K562 treated with DMSO at 1 percent for 12 hours (cell line): ENCODE measurements around the gene SUMF2. TPM values are rescaled to one million over a fixed set of nuclear protein-coding genes. Genes with fewer than 3 reads are reported as not detected.

Experiments used
- total RNA-seq: library from RNA; unstranded; fragments of 300-600 nt; gene quantifications from 2 replicates; pipeline ENCODE4 v1.2.3, GENCODE V29; 2022; ENCODE audit not compliant: insufficient read depth

SUMF2 gene
- total RNA-seq, result 49.0 and 69.1 TPM in 2 replicates

DNA sequence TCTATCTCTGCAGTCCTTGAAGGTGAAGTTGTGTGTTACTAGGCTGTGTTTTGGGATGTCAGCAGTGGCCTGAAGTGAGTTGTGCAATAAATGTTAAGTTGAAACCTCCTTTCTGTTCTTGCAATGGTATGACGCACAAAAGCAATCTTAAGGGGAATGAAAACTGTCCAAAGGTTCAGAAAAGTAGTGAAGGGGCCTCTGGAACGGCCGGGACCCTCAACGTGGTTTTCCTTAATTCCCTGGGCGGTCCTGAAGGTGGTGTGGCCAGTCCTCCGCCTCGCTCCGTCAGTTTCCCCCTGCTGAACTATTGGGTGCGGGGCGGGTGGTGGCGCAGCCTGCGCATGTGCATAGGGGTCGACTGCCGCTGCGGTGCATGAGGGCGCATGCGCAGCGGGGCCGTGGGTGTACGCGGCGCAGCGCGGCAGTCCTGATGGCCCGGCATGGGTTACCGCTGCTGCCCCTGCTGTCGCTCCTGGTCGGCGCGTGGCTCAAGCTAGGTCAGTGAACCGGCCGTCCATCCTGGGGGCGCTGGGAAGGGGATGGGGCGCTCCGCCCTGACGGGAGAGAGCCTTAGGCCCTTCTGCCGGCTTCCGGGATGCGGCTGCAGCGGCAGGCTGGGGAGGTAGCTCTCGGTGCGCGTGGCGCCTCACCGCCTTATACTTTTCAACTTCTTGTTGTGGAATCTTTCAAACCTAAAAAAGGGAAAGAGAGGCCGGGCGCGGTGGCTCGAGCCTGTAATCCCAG is at the start of gene SUMF2:
SUMF2 (plus strand) TSS at position 405 of the 744 bp plus-strand sequence; CDS start at position 431, 26 bp downstream.

DNA sequence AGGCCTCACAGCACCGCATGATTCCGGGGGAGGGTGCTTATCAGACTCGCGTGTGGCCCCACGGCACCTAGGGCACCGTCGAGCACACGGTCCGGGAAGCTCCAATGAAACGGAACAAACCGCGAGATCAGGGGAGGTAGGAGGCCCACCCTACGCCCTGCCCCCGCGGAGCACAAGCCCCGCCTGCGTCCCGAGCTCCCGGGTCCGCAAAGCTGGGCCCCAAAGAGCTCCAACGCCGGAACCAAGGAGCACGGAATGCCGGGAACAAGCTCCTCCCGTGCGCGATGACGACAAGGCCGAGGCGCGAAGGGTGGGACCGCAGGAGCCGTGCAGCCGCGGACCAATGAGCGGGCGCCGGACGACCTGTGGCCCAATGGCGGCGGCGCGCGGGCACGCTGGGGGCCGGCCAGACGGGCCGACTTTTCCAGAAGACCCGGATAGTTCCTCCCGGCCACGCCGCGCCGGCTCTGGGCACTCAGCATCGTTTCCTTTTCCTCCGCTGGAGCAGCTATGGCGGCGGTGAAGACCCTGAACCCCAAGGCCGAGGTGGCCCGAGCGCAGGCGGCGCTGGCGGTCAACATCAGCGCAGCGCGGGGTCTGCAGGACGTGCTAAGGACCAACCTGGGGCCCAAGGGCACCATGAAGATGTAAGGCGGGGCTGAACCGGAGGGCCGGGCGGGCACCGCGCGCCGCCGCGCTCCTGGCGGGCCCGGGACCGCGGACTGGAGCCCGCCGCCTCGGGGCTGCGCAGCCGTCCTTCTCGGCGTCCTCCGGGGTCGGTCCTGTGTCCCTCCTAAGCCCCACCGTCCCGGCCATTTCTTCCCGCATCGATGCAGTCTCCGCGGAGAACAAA is 12.5 kb upstream of the SUMF2 start, which contains the start of the genes CCT6A and PSPH:
CCT6A (plus strand) TSS at position 427 of the 853 bp plus-strand sequence; CDS start at position 511, 84 bp downstream.
PSPH (minus strand) TSS at position 106 of the 853 bp plus-strand sequence. CDS start 30,232 bp downstream, outside the sequence.

DNA sequence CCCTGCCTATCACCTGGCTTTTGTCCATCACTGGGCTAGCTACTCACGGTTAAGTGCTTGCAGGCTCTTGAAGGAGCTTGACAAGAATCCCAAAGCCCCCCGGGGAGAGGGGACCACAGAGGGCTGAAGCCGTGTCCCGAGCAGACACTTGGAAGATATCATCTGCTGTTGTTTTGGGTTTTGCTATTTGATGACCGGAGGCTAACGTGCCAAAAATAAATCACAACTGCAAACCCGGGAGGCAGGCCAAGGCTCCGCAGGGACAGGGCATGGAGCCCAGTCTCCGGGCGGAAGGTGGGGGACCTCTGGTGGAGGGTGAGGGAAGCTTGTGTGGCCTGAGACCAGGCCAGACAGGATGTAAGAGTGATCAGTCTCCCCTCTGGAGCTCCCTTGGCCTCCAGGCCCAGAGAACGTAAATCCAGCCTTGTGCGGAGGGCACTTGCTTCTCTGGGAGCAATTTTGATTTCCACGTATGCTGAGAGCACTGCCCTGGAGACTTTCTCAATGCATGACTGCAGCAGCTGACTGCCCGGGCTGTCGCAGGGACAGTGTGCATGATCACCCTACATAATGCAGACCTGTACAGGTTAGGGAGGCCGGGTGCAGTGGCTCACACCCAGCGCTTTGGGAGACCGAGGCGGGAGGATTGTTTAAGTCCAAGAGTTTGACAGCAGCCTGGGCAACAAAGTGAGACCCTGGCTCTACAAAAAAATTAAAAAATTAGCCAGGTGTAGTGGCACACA is 28.9 kb downstream of the SUMF2 start, which contains the start of gene PHKG1:
PHKG1 (minus strand) TSS at position 164 of the 743 bp plus-strand sequence. CDS start 4,011 bp downstream, outside the sequence.

DNA sequence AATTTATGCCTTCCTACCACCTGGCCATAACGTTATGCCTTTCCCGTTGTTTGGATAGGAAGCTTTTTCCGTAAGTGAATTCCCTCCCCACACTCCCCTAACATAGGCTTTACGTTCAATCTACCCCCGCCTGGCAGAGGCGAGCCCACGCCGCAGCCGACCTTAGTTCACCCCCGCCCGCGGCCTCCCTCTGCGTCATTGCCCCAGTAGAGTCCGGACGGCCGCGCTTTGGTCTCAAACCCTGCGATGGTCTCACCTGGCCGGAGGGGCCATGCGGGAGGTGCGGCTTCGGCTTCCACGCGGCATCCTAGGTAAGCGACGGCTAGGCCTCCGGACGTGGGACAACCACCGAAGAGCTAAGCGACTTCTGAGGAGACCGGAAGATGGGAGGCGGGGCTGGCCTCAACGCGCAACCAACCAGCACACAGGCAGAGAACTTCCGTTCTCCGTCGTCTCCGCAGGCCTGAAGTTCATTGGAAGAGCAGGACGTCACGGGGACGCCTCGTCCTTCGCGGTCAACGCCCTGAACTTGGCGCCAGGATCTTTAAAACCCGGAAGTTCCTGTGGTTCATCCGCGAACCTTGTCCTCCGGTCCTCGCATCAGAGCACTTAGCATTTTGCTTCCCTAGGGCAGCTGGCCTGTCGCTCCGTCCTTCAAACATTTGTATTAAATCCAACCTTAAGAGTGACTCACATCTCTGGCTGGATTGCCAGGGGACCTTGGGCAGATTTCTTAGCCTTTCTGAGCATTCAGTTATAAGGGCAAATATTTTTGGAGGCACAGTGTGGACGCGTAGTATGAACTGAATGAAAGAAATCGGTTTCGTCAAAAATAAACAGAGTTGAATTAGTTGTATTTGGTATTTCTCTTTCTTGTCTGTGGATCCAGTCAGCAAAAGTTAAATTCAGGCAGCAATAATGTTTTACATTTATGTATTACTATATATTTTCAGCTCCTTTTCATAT is 42.3 kb downstream of the SUMF2 start, which contains the start of gene CHCHD2:
CHCHD2 (minus strand) TSS at position 369 of the 966 bp plus-strand sequence; CDS start at position 306, 63 bp downstream.

DNA sequence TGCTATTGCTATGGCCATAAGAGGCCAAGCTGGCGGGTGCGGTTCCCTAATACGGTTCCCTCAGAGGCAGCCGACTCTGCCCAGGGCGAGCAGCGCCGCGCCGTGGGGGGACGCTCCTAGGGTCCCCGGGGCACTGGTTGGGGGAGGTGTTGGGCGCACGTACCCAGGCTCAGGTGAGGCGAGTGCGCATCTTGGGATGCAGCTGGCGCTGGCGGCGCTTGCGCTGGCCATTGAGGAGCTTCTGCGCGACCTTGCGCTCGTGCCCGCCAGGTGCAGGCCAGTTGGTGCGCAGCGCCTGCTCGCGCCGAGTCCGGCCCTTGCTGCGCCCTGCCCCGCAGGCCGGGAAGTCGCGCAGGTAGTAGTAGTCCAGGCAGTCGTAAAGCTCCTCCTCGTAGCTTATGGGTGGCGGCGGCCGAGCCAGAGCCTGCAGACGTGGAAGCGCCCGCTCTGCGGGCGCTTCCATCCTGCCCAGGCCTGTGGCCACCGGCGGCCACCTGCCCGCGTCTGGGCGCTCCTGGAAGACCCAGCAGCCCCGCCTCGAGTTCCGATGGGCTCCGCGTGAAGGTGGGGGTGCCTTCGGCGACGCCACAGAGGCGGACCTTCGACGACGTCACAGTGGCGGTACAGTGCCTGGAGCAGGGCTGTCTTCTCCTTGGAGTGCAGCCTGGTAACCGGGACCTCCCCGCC is 51.9 kb downstream of the SUMF2 start, which contains the start of gene NUPR2:
NUPR2 (minus strand) TSS at position 566 of the 687 bp plus-strand sequence; CDS start at position 463, 103 bp downstream.

Other genes with a start within 250 kb of the SUMF2 start
- 0.34 TPM in 1 of 2 replicates, not detected in the other for gene SEPTIN14, start 201.5 kb upstream of the SUMF2 start, total RNA-seq
- gene ZNF713, start 176.8 kb upstream of the SUMF2 start, total RNA-seq, result 0.27 and 1.6 TPM in 2 replicates
- gene MRPS17, start 112.4 kb upstream of the SUMF2 start, total RNA-seq, result 9.5 and 9.7 TPM in 2 replicates
- 26.0 and 57.8 TPM in 2 replicates for gene NIPSNAP2, start 99.7 kb upstream of the SUMF2 start, total RNA-seq
- 20.4 and 41.4 TPM in 2 replicates for gene PSPH, start 12.8 kb upstream of the SUMF2 start, total RNA-seq
- gene CCT6A, start 12.5 kb upstream of the SUMF2 start, total RNA-seq, result 129 and 159 TPM in 2 replicates
- gene PHKG1, start 28.7 kb downstream of the SUMF2 start, total RNA-seq, result 4.8 TPM in 1 of 2 replicates, not detected in the other
- gene CHCHD2, start 42.2 kb downstream of the SUMF2 start, total RNA-seq, result 831 and 1,113 TPM in 2 replicates
- gene NUPR2, start 52.1 kb downstream of the SUMF2 start, total RNA-seq, result not detected in 2 replicates